SK-N-SH (cell line): Measurements from ENCODE around the gene CDK5RAP2. TPM values are rescaled to one million over a fixed set of nuclear protein-coding genes. Genes with fewer than 3 reads are reported as not detected.

Experiments
- CTCF ChIA-PET: fragments of 300-600, 350-600 bp; formaldehyde crosslinking; extraction: SDS; loops from one replicate; lab custom pipeline; 2021; lab: Yijun Ruan, JAX
- POLR2A ChIA-PET: fragments of 350-600 bp; sonication (Branson Sonifier 250); formaldehyde crosslinking; extraction: SDS; loops from one replicate; lab custom pipeline; 2020; ENCODE audit warnings: antibody characterized with exemption, inconsistent platforms; lab: Yijun Ruan, JAX
- DNase-seq: peaks from one replicate; pipeline ENCODE4 v3.0.0; 2012
- H2AFZ ChIP-seq: fragments of 200-600 bp; sonication (generic); 2 replicates; pipeline ENCODE4 v1.8.1; 2016; ENCODE audit warnings: antibody characterized with exemption, mild to moderate bottlenecking, low read depth
- H3F3A ChIP-seq: fragments of 200-600 bp; sonication (generic); replicated peaks from 2 replicates; pipeline ENCODE3; 2016; ENCODE audit warnings: antibody characterized with exemption, mild to moderate bottlenecking; ENCODE audit not compliant: insufficient read depth
- H3K27ac ChIP-seq, 2 experiments: fragments of 200-500 bp in 1 of 2; fragments of 200-600 bp in 1 of 2; sonication (Bioruptor generic) in 1 of 2; sonication (generic), shearing (Covaris generic) in 1 of 2; 2 replicates each; pipeline versions ENCODE4 v1.5.1 to v1.6.1; 2014 to 2016; ENCODE audit warnings: low read depth in 2 of 2, inconsistent platforms in 1 of 2, low read length in 1 of 2, mild to moderate bottlenecking in 1 of 2, mixed read lengths in 1 of 2
- H3K27me3 ChIP-seq: fragments of 200-600 bp; sonication (generic), shearing (Covaris generic); 2 replicates; pipeline ENCODE4 v1.6.1; 2016; ENCODE audit warnings: mixed run types; ENCODE audit not compliant: insufficient read depth
- H3K36me3 ChIP-seq, 2 experiments: fragments of 200-500 bp in 1 of 2; fragments of 200-600 bp in 1 of 2; sonication (Bioruptor generic) in 1 of 2; sonication (generic) in 1 of 2; replicated peaks in 1 of 2; 2 replicates each; pipeline versions ENCODE3 to v1.5.1; 2014 to 2016; ENCODE audit warnings: low read length in 1 of 2, mild to moderate bottlenecking in 1 of 2; ENCODE audit not compliant: insufficient read depth in 2 of 2, control insufficient read depth in 1 of 2
- H3K4me1 ChIP-seq, 2 experiments: fragments of 200-500 bp in 1 of 2; fragments of 200-600 bp in 1 of 2; sonication (Bioruptor generic) in 1 of 2; sonication (generic), shearing (Covaris generic) in 1 of 2; 2 replicates each; pipeline versions ENCODE4 v1.5.1 to v1.6.1; 2014 to 2016; ENCODE audit warnings: low read depth in 1 of 2, low read length in 1 of 2, mixed run types in 1 of 2; ENCODE audit not compliant: insufficient read depth in 2 of 2, control insufficient read depth in 1 of 2
- H3K4me2 ChIP-seq: fragments of 200-600 bp; sonication (generic), shearing (Covaris generic); 2 replicates; pipeline ENCODE4 v1.6.1; 2017; ENCODE audit warnings: mixed run types
- H3K4me3 ChIP-seq, 2 experiments: fragments of 200-500 bp in 1 of 2; fragments of 200-600 bp in 1 of 2; sonication (Bioruptor generic) in 1 of 2; sonication (generic), shearing (Covaris generic) in 1 of 2; 2 replicates each; pipeline versions ENCODE4 v1.5.1 to v1.8.1; 2014 to 2016; ENCODE audit warnings: low read depth in 2 of 2, inconsistent platforms in 1 of 2, low read length in 1 of 2, mild to moderate bottlenecking in 1 of 2, mixed read lengths in 1 of 2, moderate library complexity in 1 of 2
- H3K79me2 ChIP-seq: fragments of 200-600 bp; sonication (generic); 2 replicates; pipeline ENCODE4 v1.8.1; 2017; ENCODE audit warnings: mild to moderate bottlenecking; ENCODE audit not compliant: insufficient read depth
- H3K9ac ChIP-seq: fragments of 200-600 bp; sonication (generic); 2 replicates; pipeline ENCODE4 v1.6.1; 2017; ENCODE audit warnings: mixed run types
- H3K9me2 ChIP-seq: fragments of 200-600 bp; sonication (generic); 2 replicates; pipeline ENCODE4 v1.6.1; 2017; ENCODE audit warnings: mixed run types
- H3K9me3 ChIP-seq: fragments of 200-600 bp; sonication (generic); 2 replicates; pipeline ENCODE4 v1.6.1; 2017; ENCODE audit warnings: mixed run types, mild to moderate bottlenecking, moderate library complexity
- H4K20me1 ChIP-seq: fragments of 200-600 bp; sonication (generic); 2 replicates; pipeline ENCODE4 v1.6.1; 2017; ENCODE audit warnings: mild to moderate bottlenecking, mixed run types; ENCODE audit not compliant: insufficient read depth
- FOSL2 ChIP-seq: IDR thresholded peaks from 2 replicates; pipeline ENCODE4 v1.4.0; 2012; ENCODE audit warnings: low read depth, mild to moderate bottlenecking, moderate library complexity, borderline replicate concordance
- FOXJ3 ChIP-seq: sonication (generic); formaldehyde crosslinking; IDR thresholded peaks from 2 replicates; pipeline ENCODE4 v1.5.1; 2020; ENCODE audit warnings: mild to moderate bottlenecking, missing genetic modification reagents
- FOXM1 ChIP-seq: IDR thresholded peaks from 2 replicates; pipeline ENCODE4 v1.4.0; 2012; ENCODE audit warnings: low read depth, mild to moderate bottlenecking
- GABPA ChIP-seq: IDR thresholded peaks from 2 replicates; pipeline ENCODE4 v1.4.0; 2012; ENCODE audit warnings: low read depth, mild to moderate bottlenecking
- GATA2 ChIP-seq: sonication (generic); formaldehyde crosslinking; IDR thresholded peaks from 2 replicates; pipeline ENCODE4 v1.5.0; 2020; ENCODE audit warnings: mild to moderate bottlenecking, missing genetic modification reagents
- JUND ChIP-seq: IDR thresholded peaks from 2 replicates; pipeline ENCODE4 v1.4.0; 2012
- MEF2A ChIP-seq: IDR thresholded peaks from 2 replicates; pipeline ENCODE4 v1.4.0; 2012; ENCODE audit warnings: low read depth, borderline replicate concordance
- MXI1 ChIP-seq: IDR thresholded peaks from 2 replicates; pipeline ENCODE4 v1.6.1; 2012; ENCODE audit warnings: mild to moderate bottlenecking, low read depth, low read length, improper control_type of control experiment
- NFIC ChIP-seq: IDR thresholded peaks from 2 replicates; pipeline ENCODE4 v1.4.0; 2012; ENCODE audit warnings: borderline replicate concordance
- PBX3 ChIP-seq: IDR thresholded peaks from 2 replicates; pipeline ENCODE4; 2012
- RCOR1 ChIP-seq: fragments of 150-350 bp; IDR thresholded peaks from 2 replicates; pipeline ENCODE4 v1.6.1; 2017; ENCODE audit warnings: antibody characterized with exemption, low read length
- RXRA ChIP-seq: IDR thresholded peaks from 2 replicates; pipeline ENCODE4 v1.4.0; 2012; ENCODE audit warnings: low read depth, mild to moderate bottlenecking, borderline replicate concordance
- TAF1 ChIP-seq: IDR thresholded peaks from 2 replicates; pipeline ENCODE4 v1.6.1; 2012; ENCODE audit warnings: low read depth, mild to moderate bottlenecking, low read length, moderate library complexity, borderline replicate concordance
- USF1 ChIP-seq: IDR thresholded peaks from 2 replicates; pipeline ENCODE4 v1.4.0; 2012; ENCODE audit warnings: low read depth, borderline replicate concordance
- YY1 ChIP-seq: IDR thresholded peaks from 2 replicates; pipeline ENCODE4 v1.4.0; 2012; ENCODE audit warnings: low read depth, mild to moderate bottlenecking
- WGBS: methylation state at CpG from one replicate; pipeline ENCODE4 v1.1.6; 2017; ENCODE audit warnings: low lambda C conversion rate; 5-methylcytosine and 5-hydroxymethylcytosine counted together
- polyA plus RNA-seq, 3 experiments: library from polyadenylated mRNA; depleted of rRNA; stranded (reverse); fragments of >200 nt; gene quantifications; 2 replicates each; pipeline ENCODE4 v1.2.3, GENCODE V29; 2012
- TF ChIP-seq, protein P1 (sequence below): fragments of 150-350 bp; IDR thresholded peaks from 2 replicates; pipeline ENCODE4 v1.6.1; 2016; ENCODE audit warnings: mild to moderate bottlenecking, low read depth, low read length
- TF ChIP-seq, protein P2 (sequence below): IDR thresholded peaks from 2 replicates; pipeline ENCODE4 v1.4.0; 2012; ENCODE audit warnings: low read depth
- TF ChIP-seq, protein P3 (sequence below): fragments of 200-600 bp; sonication (generic); IDR thresholded peaks from 2 replicates; pipeline ENCODE4 v1.6.1; 2017; ENCODE audit warnings: antibody characterized with exemption, mild to moderate bottlenecking, moderate library complexity
- TF ChIP-seq, protein P4 (sequence below): fragments of 150-350 bp; IDR thresholded peaks from 2 replicates; pipeline ENCODE4 v1.6.1; 2017; ENCODE audit warnings: antibody characterized with exemption, low read length, low read depth, borderline replicate concordance

CDK5RAP2 gene
- polyA plus RNA-seq, 1 of the 3 experiments (the other 2 are of a cell fraction): 20.7 TPM

GRCh38 chr9:120395376-120395775 lies 184.6 kb downstream of the CDK5RAP2 start:
- 95% methylated on average over 7 of the region's 7 CpGs for WGBS
- no peaks in the 10 kb centered on the region for H3K9me2 ChIP-seq
- no peaks in the 10 kb centered on the region for H3K9me3 ChIP-seq
- ChIA-PET CTCF (interaction anchor here (0.6 kb wide), 1 partner anchor 45 kb away, joined by 4 read pairs; no protein-coding TSS in a partner anchor), POLR2A (no interaction called here)
- TF ChIP-seq FOSL2 (no peak), JUND (no peak), PBX3 (no peak), USF1 (no peak), MEF2A (no peak), RCOR1 (no peak), FOXJ3 (CRISPR knock-in tag) (no peak), TAF1 (no peak), NFIC (no peak), FOXM1 (no peak), GABPA (no peak), YY1 (no peak), RXRA (no peak), MXI1 (no peak), GATA2 (no peak)
- TF ChIP-seq, protein P1, sequence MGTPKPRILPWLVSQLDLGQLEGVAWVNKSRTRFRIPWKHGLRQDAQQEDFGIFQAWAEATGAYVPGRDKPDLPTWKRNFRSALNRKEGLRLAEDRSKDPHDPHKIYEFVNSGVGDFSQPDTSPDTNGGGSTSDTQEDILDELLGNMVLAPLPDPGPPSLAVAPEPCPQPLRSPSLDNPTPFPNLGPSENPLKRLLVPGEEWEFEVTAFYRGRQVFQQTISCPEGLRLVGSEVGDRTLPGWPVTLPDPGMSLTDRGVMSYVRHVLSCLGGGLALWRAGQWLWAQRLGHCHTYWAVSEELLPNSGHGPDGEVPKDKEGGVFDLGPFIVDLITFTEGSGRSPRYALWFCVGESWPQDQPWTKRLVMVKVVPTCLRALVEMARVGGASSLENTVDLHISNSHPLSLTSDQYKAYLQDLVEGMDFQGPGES: no peak
- TF ChIP-seq, protein P2, sequence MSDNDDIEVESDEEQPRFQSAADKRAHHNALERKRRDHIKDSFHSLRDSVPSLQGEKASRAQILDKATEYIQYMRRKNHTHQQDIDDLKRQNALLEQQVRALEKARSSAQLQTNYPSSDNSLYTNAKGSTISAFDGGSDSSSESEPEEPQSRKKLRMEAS: no peak
- TF ChIP-seq, protein P3, sequence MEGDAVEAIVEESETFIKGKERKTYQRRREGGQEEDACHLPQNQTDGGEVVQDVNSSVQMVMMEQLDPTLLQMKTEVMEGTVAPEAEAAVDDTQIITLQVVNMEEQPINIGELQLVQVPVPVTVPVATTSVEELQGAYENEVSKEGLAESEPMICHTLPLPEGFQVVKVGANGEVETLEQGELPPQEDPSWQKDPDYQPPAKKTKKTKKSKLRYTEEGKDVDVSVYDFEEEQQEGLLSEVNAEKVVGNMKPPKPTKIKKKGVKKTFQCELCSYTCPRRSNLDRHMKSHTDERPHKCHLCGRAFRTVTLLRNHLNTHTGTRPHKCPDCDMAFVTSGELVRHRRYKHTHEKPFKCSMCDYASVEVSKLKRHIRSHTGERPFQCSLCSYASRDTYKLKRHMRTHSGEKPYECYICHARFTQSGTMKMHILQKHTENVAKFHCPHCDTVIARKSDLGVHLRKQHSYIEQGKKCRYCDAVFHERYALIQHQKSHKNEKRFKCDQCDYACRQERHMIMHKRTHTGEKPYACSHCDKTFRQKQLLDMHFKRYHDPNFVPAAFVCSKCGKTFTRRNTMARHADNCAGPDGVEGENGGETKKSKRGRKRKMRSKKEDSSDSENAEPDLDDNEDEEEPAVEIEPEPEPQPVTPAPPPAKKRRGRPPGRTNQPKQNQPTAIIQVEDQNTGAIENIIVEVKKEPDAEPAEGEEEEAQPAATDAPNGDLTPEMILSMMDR: no peak
- TF ChIP-seq, protein P4, sequence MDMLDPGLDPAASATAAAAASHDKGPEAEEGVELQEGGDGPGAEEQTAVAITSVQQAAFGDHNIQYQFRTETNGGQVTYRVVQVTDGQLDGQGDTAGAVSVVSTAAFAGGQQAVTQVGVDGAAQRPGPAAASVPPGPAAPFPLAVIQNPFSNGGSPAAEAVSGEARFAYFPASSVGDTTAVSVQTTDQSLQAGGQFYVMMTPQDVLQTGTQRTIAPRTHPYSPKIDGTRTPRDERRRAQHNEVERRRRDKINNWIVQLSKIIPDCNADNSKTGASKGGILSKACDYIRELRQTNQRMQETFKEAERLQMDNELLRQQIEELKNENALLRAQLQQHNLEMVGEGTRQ: no peak
- peaks cover 2 to 13% of the 10 kb centered on the region in 2 experiments for H3K4me1 ChIP-seq
- H3K4me2 ChIP-seq: no peak overlapping the region
- H3K27me3 ChIP-seq: no peaks in the 10 kb centered on the region
- DNase-seq: no peak
- H2AFZ ChIP-seq: no peak overlapping the region
- no peak overlapping the region for H3K9ac ChIP-seq
- H3K79me2 ChIP-seq: no peaks in the 10 kb centered on the region
- H4K20me1 ChIP-seq: no peaks in the 10 kb centered on the region
- H3K27ac ChIP-seq: no peak overlapping the region
- peaks cover 6% of the 10 kb centered on the region for H3F3A ChIP-seq
- peaks cover 36 to 71% of the 10 kb centered on the region in 2 experiments for H3K36me3 ChIP-seq
- H3K4me3 ChIP-seq: no peak overlapping the region
